Astrocyte (in vitro differentiated cells and primary cell): Measurements from ENCODE around the gene HSPA12B. TPM values are rescaled to one million over a fixed set of nuclear protein-coding genes. Genes with fewer than 3 reads are reported as not detected.

ENCODE experiments used
- DNase-seq: peaks from one replicate; pipeline ENCODE4 v3.0.0-alpha.2; 2010; ENCODE audit warnings: low read depth
- FAIRE-seq: peaks from 2 replicates; lab custom pipeline; 2011; peaks lifted over from hg19 to GRCh38; lab: Jason Lieb, UNC
- H2AFZ ChIP-seq: 2 replicates; pipeline ENCODE4 v1.6.0; 2012; ENCODE audit warnings: low read depth, low read length, inconsistent platforms
- H3K27ac ChIP-seq: 2 replicates; pipeline ENCODE4 v1.5.1; 2011; ENCODE audit warnings: low read depth, low read length, inconsistent platforms
- H3K27me3 ChIP-seq: 2 replicates; pipeline ENCODE4 v1.6.0; 2011; ENCODE audit warnings: low read length, inconsistent platforms; ENCODE audit not compliant: insufficient read depth
- H3K36me3 ChIP-seq: 2 replicates; pipeline ENCODE4 v1.5.1; 2011; ENCODE audit warnings: low read length, inconsistent platforms; ENCODE audit not compliant: insufficient read depth
- H3K4me1 ChIP-seq: 2 replicates; pipeline ENCODE4 v1.5.1; 2011; ENCODE audit warnings: low read length, inconsistent platforms; ENCODE audit not compliant: insufficient read depth
- H3K4me2 ChIP-seq: 2 replicates; pipeline ENCODE4 v1.6.0; 2012; ENCODE audit warnings: low read length, inconsistent platforms
- H3K4me3 ChIP-seq: 2 replicates; pipeline ENCODE4 v1.5.1; 2011; ENCODE audit warnings: low read depth, mild to moderate bottlenecking, low read length, inconsistent platforms; ENCODE audit not compliant: insufficient read depth
- H3K79me2 ChIP-seq: 2 replicates; pipeline ENCODE4 v1.6.0; 2012; ENCODE audit warnings: mild to moderate bottlenecking, low read length, inconsistent platforms; ENCODE audit not compliant: insufficient read depth
- H3K9ac ChIP-seq: 2 replicates; pipeline ENCODE4 v1.6.0; 2012; ENCODE audit warnings: mild to moderate bottlenecking, low read length, inconsistent platforms
- H3K9me3 ChIP-seq: 2 replicates; pipeline ENCODE4 v1.5.1; 2012; ENCODE audit warnings: low read depth, mild to moderate bottlenecking, low read length, inconsistent platforms; ENCODE audit not compliant: insufficient read depth
- H4K20me1 ChIP-seq: 2 replicates; pipeline ENCODE4 v1.6.0; 2012; ENCODE audit warnings: low read length, inconsistent platforms; ENCODE audit not compliant: insufficient read depth
- H3K27ac Mint-ChIP-seq: one replicate; pipeline ENCODE4 v1.8.0; 2021; ENCODE audit warnings: mild to moderate bottlenecking, mixed read lengths; ENCODE audit not compliant: unreplicated experiment
- H3K27me3 Mint-ChIP-seq: one replicate; pipeline ENCODE4 v1.8.0; 2021; ENCODE audit warnings: low read depth, mixed read lengths; ENCODE audit not compliant: unreplicated experiment
- H3K36me3 Mint-ChIP-seq: one replicate; pipeline ENCODE4 v1.8.0; 2021; ENCODE audit warnings: low read depth, mixed read lengths; ENCODE audit not compliant: unreplicated experiment
- H3K4me1 Mint-ChIP-seq: one replicate; pipeline ENCODE4 v1.8.0; 2021; ENCODE audit warnings: low read depth, mixed read lengths; ENCODE audit not compliant: unreplicated experiment
- H3K4me3 Mint-ChIP-seq: one replicate; pipeline ENCODE4 v1.8.0; 2021; ENCODE audit warnings: mild to moderate bottlenecking, moderate library complexity, mixed read lengths; ENCODE audit not compliant: unreplicated experiment
- H3K9me3 Mint-ChIP-seq: one replicate; pipeline ENCODE4 v1.8.0; 2021; ENCODE audit warnings: mild to moderate bottlenecking, mixed read lengths; ENCODE audit not compliant: unreplicated experiment
- EZH2 ChIP-seq: IDR thresholded peaks from 2 replicates; pipeline ENCODE4 v1.6.1; 2012; ENCODE audit warnings: mild to moderate bottlenecking, low read length, inconsistent platforms; ENCODE audit not compliant: insufficient read depth
- total RNA-seq: library from RNA; stranded (reverse); gene quantifications from 2 replicates; pipeline ENCODE4 v1.2.1, GENCODE V29; 2021
- TF ChIP-seq, protein P1 (sequence below): IDR thresholded peaks from 2 replicates; pipeline ENCODE4 v1.5.1; 2011; ENCODE audit warnings: low read depth, mild to moderate bottlenecking, inconsistent platforms, low read length, moderate library complexity; ENCODE audit not compliant: insufficient read depth

HSPA12B gene
- total RNA-seq, 1 donor from 2014 or later: not detected

DNA sequence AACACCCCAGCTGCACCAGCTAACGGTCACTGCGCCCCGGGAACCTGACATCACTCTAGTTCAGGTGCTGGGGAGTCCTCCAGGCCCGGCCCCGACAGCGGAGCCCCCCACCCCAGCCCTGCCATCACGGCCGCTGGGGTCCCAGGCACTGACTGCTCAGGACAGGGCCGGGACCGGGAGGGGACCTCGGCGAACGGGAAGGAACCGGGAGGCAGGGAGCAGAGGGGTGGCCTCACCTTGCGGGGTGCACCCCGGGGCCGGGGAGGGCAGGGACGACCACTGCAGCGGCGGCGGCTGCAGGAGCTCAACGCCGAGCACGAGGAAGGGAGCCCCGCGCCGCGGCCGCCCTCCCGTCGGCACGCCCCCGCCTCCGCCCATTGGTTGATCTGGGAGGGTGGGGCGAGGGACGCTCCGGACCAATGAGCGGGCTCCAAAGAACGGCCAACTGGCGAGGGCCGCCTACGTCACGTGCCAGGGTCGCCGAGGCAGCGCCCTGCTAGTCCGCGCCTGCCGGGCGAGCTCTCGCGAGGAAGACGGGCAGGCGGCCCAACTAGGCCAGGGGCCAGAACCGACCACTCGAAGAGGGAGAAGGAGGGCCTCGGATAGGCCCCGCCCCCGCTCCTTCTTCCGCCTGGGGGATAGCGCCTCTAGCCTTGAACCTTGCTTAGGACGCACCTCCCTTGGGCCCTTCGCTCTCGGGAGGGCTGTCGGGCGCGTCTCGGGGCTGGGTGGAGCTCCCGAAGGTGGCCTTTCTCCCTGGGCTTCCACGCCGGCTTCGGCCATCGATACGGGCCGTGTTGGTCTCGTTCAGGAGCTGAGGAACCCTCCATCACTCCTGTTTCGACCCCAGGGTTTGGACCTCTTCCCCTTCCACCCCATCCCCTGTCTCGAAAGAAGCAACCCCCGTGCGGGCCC is 35.2 kb downstream of the HSPA12B start, which contains the start of gene ADISSP:
ADISSP (minus strand) TSS at position 327 of the 915 bp plus-strand sequence. CDS start 7,653 bp downstream, outside the sequence.
- Histone ChIP-seq H3K27me3 (no peaks in the 10 kb centered on the region), H3K36me3 (no peaks in the 10 kb centered on the region), H4K20me1 (peaks cover 17% of the 10 kb centered on the region), H3K9me3 (no peaks in the 10 kb centered on the region), H3K4me1 (peaks cover 35% of the 10 kb centered on the region), H3K27ac (peak within 1 kb of the TSS; percentile 96), H3K79me2 (peaks cover 38% of the 10 kb centered on the region), H3K9ac (peak within 1 kb of the TSS; percentile 92), H3K4me2 (peak within 1 kb of the TSS; percentile 100), H3K4me3 (peak within 1 kb of the TSS; percentile 67), H2AFZ (peak within 1 kb of the TSS; percentile 80)
- peaks cover 6% of the 10 kb centered on the region for H3K4me1 Mint-ChIP-seq
- DNase-seq (peak; percentile 92), FAIRE-seq (peak; percentile 43)
- H3K4me3 Mint-ChIP-seq: peak within 1 kb of the TSS; percentile 89
- H3K27ac Mint-ChIP-seq: peak within 1 kb of the TSS; percentile 91
- TF ChIP-seq EZH2: no peak
- TF ChIP-seq, protein P1, sequence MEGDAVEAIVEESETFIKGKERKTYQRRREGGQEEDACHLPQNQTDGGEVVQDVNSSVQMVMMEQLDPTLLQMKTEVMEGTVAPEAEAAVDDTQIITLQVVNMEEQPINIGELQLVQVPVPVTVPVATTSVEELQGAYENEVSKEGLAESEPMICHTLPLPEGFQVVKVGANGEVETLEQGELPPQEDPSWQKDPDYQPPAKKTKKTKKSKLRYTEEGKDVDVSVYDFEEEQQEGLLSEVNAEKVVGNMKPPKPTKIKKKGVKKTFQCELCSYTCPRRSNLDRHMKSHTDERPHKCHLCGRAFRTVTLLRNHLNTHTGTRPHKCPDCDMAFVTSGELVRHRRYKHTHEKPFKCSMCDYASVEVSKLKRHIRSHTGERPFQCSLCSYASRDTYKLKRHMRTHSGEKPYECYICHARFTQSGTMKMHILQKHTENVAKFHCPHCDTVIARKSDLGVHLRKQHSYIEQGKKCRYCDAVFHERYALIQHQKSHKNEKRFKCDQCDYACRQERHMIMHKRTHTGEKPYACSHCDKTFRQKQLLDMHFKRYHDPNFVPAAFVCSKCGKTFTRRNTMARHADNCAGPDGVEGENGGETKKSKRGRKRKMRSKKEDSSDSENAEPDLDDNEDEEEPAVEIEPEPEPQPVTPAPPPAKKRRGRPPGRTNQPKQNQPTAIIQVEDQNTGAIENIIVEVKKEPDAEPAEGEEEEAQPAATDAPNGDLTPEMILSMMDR: no peak
- H3K27me3 Mint-ChIP-seq: peaks cover 2% of the 10 kb centered on the region
- H3K9me3 Mint-ChIP-seq: no peaks in the 10 kb centered on the region
- no peaks in the 10 kb centered on the region for H3K36me3 Mint-ChIP-seq

DNA sequence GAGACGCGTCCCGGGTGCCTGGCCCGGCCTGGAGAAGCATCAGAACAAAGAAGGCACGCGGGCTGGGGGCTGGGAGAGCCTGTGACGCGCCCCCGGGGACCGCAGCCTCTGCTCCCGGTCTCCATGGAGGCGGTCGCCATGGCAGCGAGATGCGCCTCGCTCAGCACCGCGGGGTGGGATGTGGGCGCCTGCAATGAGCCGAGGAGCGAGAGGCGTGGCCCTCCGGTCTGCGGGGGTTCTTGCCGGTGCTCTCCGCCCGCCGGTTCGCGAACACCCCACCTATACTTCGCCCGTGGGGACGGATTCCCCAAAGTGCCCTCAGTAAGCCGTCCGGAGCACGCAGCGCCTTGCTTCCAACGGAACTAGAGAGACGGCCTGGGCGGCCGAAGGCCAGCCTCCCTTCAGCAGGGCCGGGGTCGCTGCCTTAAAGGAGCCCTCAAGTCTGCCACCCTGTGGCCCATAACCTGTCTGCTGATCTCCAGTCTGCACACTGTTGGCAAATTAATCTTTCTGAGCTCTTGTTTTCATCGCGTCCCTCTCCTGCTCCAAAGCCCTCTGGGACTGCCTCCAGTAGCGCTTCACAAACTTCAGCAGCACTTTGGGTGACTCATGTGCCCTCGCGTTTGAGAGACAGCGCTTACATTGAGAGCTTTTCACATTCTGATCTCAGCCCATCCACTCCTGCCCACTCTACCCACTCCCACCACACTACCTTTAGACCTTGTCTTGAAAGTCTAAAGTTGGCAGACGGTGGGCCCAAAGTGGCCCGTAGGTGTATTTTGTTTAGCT is 36.1 kb downstream of the HSPA12B start:
- Mint-ChIP-seq H3K27ac (peak overlapping the region; percentile 91), H3K4me3 (peak overlapping the region; percentile 86), H3K4me1 (peaks cover 6% of the 10 kb centered on the region), H3K36me3 (no peaks in the 10 kb centered on the region), H3K27me3 (peaks cover 2% of the 10 kb centered on the region), H3K9me3 (no peaks in the 10 kb centered on the region)
- H3K79me2 ChIP-seq: peaks cover 37% of the 10 kb centered on the region
- H3K27me3 ChIP-seq: no peaks in the 10 kb centered on the region
- peak overlapping the region; percentile 96 for H3K27ac ChIP-seq
- H3K4me3 ChIP-seq: peak overlapping the region; percentile 67
- peaks cover 17% of the 10 kb centered on the region for H4K20me1 ChIP-seq
- DNase-seq (peak; percentile 67), FAIRE-seq (no peak)
- no peaks in the 10 kb centered on the region for H3K36me3 ChIP-seq
- peak overlapping the region; percentile 80 for H2AFZ ChIP-seq
- H3K9ac ChIP-seq: peak overlapping the region; percentile 92
- peaks cover 35% of the 10 kb centered on the region for H3K4me1 ChIP-seq
- no peak for TF ChIP-seq EZH2
- TF ChIP-seq, protein P1: peak; percentile 19
- H3K4me2 ChIP-seq: peak overlapping the region; percentile 100
- no peaks in the 10 kb centered on the region for H3K9me3 ChIP-seq
